Lung (tissue), 12 donors: ENCODE results near the gene CDH13. TPM values are rescaled to one million over a fixed set of nuclear protein-coding genes. Genes with fewer than 3 reads are reported as not detected.

Experiments
- ATAC-seq: fragments of 200-7000 bp; cut with Tn5 transposase; one replicate; pipeline ENCODE4 v1.9.1; 2020; ENCODE audit warnings: moderate number of reproducible peaks; ENCODE audit not compliant: insufficient read depth, low FRiP score
- DNase-seq, 3 donors: peaks; one replicate each; pipeline ENCODE4 v3.0.0-alpha.2; 2013 to 2017
- H3K27ac ChIP-seq, 2 donors: one replicate each; pipeline ENCODE4 v1.5.1; 2013; ENCODE audit warnings: mild to moderate bottlenecking in 2 of 2, moderate library complexity in 2 of 2, control low read depth in 1 of 2, inconsistent platforms in 1 of 2, low read depth in 1 of 2, low read length in 1 of 2
- H3K27me3 ChIP-seq, 3 donors: one replicate each; pipeline ENCODE4 v1.5.1; 2013; ENCODE audit warnings: low read length in 2 of 3; ENCODE audit not compliant: control insufficient read depth in 3 of 3, insufficient read depth in 3 of 3
- H3K36me3 ChIP-seq, 4 donors: one replicate each; pipeline ENCODE4 v1.5.1; 2013; ENCODE audit warnings: low read length in 4 of 4, mild to moderate bottlenecking in 1 of 4, moderate library complexity in 1 of 4; ENCODE audit not compliant: control insufficient read depth in 4 of 4, insufficient read depth in 4 of 4
- H3K4me1 ChIP-seq, 5 donors: one replicate each; pipeline ENCODE4 v1.5.1; 2013; ENCODE audit warnings: low read length in 5 of 5, mild to moderate bottlenecking in 2 of 5, moderate library complexity in 1 of 5; ENCODE audit not compliant: control insufficient read depth in 5 of 5, insufficient read depth in 5 of 5
- H3K4me3 ChIP-seq: one replicate; pipeline ENCODE4 v1.5.1; 2013; ENCODE audit warnings: mild to moderate bottlenecking, control low read depth, moderate library complexity
- H3K9ac ChIP-seq, 2 donors: one replicate each; pipeline ENCODE4 v1.5.1; 2013; ENCODE audit warnings: low read length in 2 of 2, control low read depth in 1 of 2; ENCODE audit not compliant: insufficient read depth in 1 of 2
- H3K9me3 ChIP-seq, 4 donors: one replicate each; pipeline ENCODE4 v1.5.1; 2013; ENCODE audit warnings: low read length in 3 of 4, mild to moderate bottlenecking in 1 of 4, moderate library complexity in 1 of 4; ENCODE audit not compliant: control insufficient read depth in 4 of 4, insufficient read depth in 3 of 4
- CTCF ChIP-seq: IDR thresholded peaks from 2 replicates; pipeline ENCODE4 v1.5.1; 2012; ENCODE audit warnings: mild to moderate bottlenecking; ENCODE audit errors: control extremely low read depth, extremely low read depth
- WGBS, 2 donors: extraction: QIAGEN DNeasy Blood & Tissue Kit; methylation state at CpG; one replicate each; pipeline ENCODE4 v1.1.7; 2013; 5-methylcytosine and 5-hydroxymethylcytosine counted together
- polyA plus RNA-seq, 2 donors: library from polyadenylated mRNA; stranded (reverse); fragments of 200-250 nt; gene quantifications; one replicate each; pipeline ENCODE4 v1.2.1, GENCODE V29; 2013
- total RNA-seq, 2 donors: library from RNA; depleted of rRNA in 1 of 2; stranded (reverse); fragments of >200 nt in 1 of 2; gene quantifications; one replicate each; pipeline ENCODE4 v1.2.1, GENCODE V29; 2014 to 2021
- donor health status: control.
- donor health status: control.
- donor health status: Bipolar disorder and iron deficiency.
- donor health status: healthy.
- donor health status: DM: yes; HTN: yes; CAD: no.

Gene CDH13
- total and polyA plus RNA-seq, 4 donors, result 2.1 to 12.3 (median 7.3) TPM

DNA sequence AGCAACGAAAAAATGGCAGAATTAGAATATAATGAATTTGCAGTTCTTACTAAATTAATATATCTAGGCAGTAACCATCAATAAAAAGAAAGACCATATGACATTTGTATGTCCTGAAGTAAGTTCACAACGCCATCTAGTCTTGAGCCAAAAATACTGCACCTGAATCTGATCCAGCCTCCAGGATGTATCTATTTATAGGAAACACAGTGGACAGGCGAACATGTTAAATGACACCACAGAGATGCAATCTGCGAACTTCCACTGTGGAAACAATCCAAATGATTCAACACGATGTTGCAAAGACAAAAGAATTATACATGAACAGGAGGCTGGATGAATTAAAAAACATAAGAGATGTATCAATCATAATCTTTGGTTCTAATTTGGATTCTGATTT is 197.6 kb downstream of the CDH13 start:
- ATAC-seq, result no peak
- Histone ChIP-seq H3K27me3 (peaks cover 0 to 2% (median 0%) of the 10 kb centered on the region in 3 donors), H3K9ac (no peak overlapping the region), H3K4me3 (no peak overlapping the region), H3K4me1 (no peaks in the 10 kb centered on the region), H3K27ac (no peak overlapping the region), H3K9me3 (peaks cover 0 to 5% (median 0%) of the 10 kb centered on the region in 4 donors), H3K36me3 (peaks cover 0 to 2% (median 0%) of the 10 kb centered on the region in 4 donors)
- WGBS, 2 donors, result 72 to 73% methylated on average over 5 of the region's 5 CpGs
- no peak for TF ChIP-seq CTCF
- DNase-seq, result no peak

GRCh38 chr16:82829301-82829700 is 202.5 kb downstream of the CDH13 start:
- Histone ChIP-seq H3K4me3 (no peak overlapping the region), H3K36me3 (peaks cover 0 to 6% (median 0%) of the 10 kb centered on the region in 4 donors), H3K9me3 (peaks cover 0 to 5% (median 0%) of the 10 kb centered on the region in 4 donors), H3K27ac (no peak overlapping the region), H3K27me3 (peaks cover 0 to 11% (median 0%) of the 10 kb centered on the region in 3 donors), H3K9ac (no peak overlapping the region), H3K4me1 (peaks cover 0 to under 1% (median 0%) of the 10 kb centered on the region in 5 donors)
- DNase-seq, result no peak
- no peak for ATAC-seq
- no peak for TF ChIP-seq CTCF
- WGBS, 2 donors, result 78 to 86% methylated on average over 6 of the region's 6 CpGs

GRCh38 chr16:82830944-82831343 is 204.2 kb downstream of the CDH13 start:
- H3K27ac ChIP-seq, result no peak overlapping the region
- peaks cover 0 to 3% (median 0%) of the 10 kb centered on the region in 4 donors for H3K36me3 ChIP-seq
- no peak overlapping the region for H3K4me3 ChIP-seq
- peaks cover 0 to 7% (median 0%) of the 10 kb centered on the region in 5 donors for H3K4me1 ChIP-seq
- 77 to 79% methylated on average over 7 of the region's 7 CpGs for WGBS, 2 donors
- H3K27me3 ChIP-seq, result peaks cover 0 to 11% (median 0%) of the 10 kb centered on the region in 3 donors
- no peak for TF ChIP-seq CTCF
- ATAC-seq (no peak), DNase-seq (no peak)
- no peaks in the 10 kb centered on the region for H3K9me3 ChIP-seq
- no peak overlapping the region for H3K9ac ChIP-seq

DNA sequence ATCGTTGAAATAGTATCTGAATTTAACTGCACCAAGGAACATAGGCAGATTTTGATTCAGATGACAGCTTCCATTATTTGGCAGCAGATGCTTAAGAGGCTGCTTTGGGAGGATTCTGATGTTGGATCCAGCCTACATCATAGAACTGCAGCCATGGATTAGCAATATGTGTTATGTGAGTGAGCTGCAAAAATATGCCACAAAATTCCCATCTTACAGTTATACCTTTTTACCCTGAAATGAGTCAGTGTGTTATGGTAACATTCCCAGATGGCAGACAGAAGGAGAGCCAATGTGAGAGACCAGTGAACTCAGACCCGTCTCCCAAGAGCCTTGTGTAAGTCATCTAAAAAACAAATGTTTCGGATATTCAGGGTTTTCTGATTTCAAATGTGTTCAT is 206.1 kb downstream of the CDH13 start:
- Histone ChIP-seq H3K36me3 (peaks cover 0 to 3% (median 0%) of the 10 kb centered on the region in 4 donors), H3K9me3 (no peaks in the 10 kb centered on the region), H3K27ac (no peak overlapping the region), H3K27me3 (peaks cover 0 to 9% (median 0%) of the 10 kb centered on the region in 3 donors), H3K9ac (no peak overlapping the region), H3K4me3 (no peak overlapping the region), H3K4me1 (peaks cover 0 to 7% (median 0%) of the 10 kb centered on the region in 5 donors)
- ATAC-seq (no peak), DNase-seq (no peak)
- 76 to 84% methylated on average over 3 of the region's 3 CpGs for WGBS, 2 donors
- no peak for TF ChIP-seq CTCF
